ENCODE data around the gene STIM2.

DNA sequence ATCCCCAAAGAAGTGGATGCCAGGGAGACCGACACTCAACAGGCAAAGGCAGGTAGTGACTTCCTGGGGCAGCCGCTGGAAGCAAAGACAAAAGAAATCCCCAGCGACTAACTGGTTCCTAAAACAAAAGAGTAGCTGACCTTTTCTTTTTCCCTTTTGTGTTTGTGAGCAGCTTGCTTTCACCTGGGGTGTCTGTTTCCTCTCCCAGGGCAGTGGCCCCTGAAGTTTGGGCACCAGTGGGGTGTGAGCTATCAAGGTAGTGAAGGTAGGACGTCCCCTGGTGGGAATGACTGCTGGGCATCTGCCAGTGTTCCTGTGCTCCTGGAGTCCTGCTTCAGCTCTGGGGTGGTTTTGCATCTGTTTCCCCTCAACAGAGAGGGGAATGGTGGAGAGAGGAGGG is 41.6 kb upstream of the STIM2 start:
- TF ChIP-seq CTCF (optimal IDR thresholded peaks at IDR 0.05 in 1 of 3, IDR thresholded peaks at IDR 0.05 in 1 of 3, conservative IDR thresholded peaks at IDR 0.05 in 1 of 3; ENCODE audit: extremely low read depth in 1 of 3, insufficient read depth in 2 of 3, low read length in 3 of 3) (no peak), EZH2 (IDR thresholded peaks at IDR 0.05; ENCODE audit: low read length) (no peak)

Data from keratinocyte (primary cell).